Measurements from ENCODE around the gene RAD51B.
A peak's percentile ranks its signal among the peaks of the same experiment; 100 is the strongest.

The RAD51B gene

GRCh38 chr14:68682166-68683103 lies 862.9 kb downstream of the RAD51B start:
- no peak for TF ChIP-seq CTCF (IDR thresholded peaks at IDR 0.05; ENCODE audit: low read depth, low read length, missing control alignments)
- Histone ChIP-seq H3K36me3 (replicated peaks) (no peaks in the 10 kb centered on the region), H3K27ac (peak overlapping the region; percentile 93), H3K27me3 (replicated peaks) (no peaks in the 10 kb centered on the region), H3K4me3 (ENCODE audit: low read depth, low read length) (no peak overlapping the region)
- peak; percentile 93 for DNase-seq
- in situ Hi-C loops (cut with HindIII; ENCODE audit: low pct_ligation_motif_present, low sequenced_read_pairs): no loop called here

- Histone ChIP-seq H3K36me3 (replicated peaks) (no peaks in the 10 kb centered on the region), H3K4me3 (ENCODE audit: low read depth, low read length) (no peak overlapping the region), H3K27ac (peak overlapping the region; percentile 93), H3K27me3 (replicated peaks) (no peaks in the 10 kb centered on the region)
- peak; percentile 63 for DNase-seq
- in situ Hi-C loops (cut with HindIII; ENCODE audit: low pct_ligation_motif_present, low sequenced_read_pairs): no loop called here
- TF ChIP-seq CTCF (IDR thresholded peaks at IDR 0.05; ENCODE audit: low read depth, low read length, missing control alignments): no peak
Measured at GRCh38 chr14:68683326-68683725, 863.7 kb downstream of the RAD51B start.

- no peak for TF ChIP-seq CTCF (IDR thresholded peaks at IDR 0.05; ENCODE audit: low read depth, low read length, missing control alignments)
- Histone ChIP-seq H3K4me3 (ENCODE audit: low read depth, low read length) (no peak overlapping the region), H3K27me3 (replicated peaks) (no peaks in the 10 kb centered on the region), H3K27ac (no peak overlapping the region), H3K36me3 (replicated peaks) (no peaks in the 10 kb centered on the region)
- in situ Hi-C loops (cut with HindIII; ENCODE audit: low pct_ligation_motif_present, low sequenced_read_pairs): no loop called here
- DNase-seq: no peak
Measured at GRCh38 chr14:68684466-68685418, 865.2 kb downstream of the RAD51B start.

- in situ Hi-C loops (cut with HindIII; ENCODE audit: low pct_ligation_motif_present, low sequenced_read_pairs): no loop called here
- Histone ChIP-seq H3K36me3 (replicated peaks) (no peaks in the 10 kb centered on the region), H3K4me3 (ENCODE audit: low read depth, low read length) (no peak overlapping the region), H3K27me3 (replicated peaks) (no peaks in the 10 kb centered on the region), H3K27ac (no peak overlapping the region)
- DNase-seq: peak; percentile 63
- TF ChIP-seq CTCF (IDR thresholded peaks at IDR 0.05; ENCODE audit: low read depth, low read length, missing control alignments): no peak
Measured at GRCh38 chr14:68685419-68686204, 866.0 kb downstream of the RAD51B start.

- no peaks in the 10 kb centered on the region for H3K27me3 ChIP-seq (replicated peaks)
- no peak overlapping the region for H3K4me3 ChIP-seq (ENCODE audit: low read depth, low read length)
- no peak for TF ChIP-seq CTCF (IDR thresholded peaks at IDR 0.05; ENCODE audit: low read depth, low read length, missing control alignments)
- no peak for DNase-seq
- no peak overlapping the region for H3K27ac ChIP-seq
- no peaks in the 10 kb centered on the region for H3K36me3 ChIP-seq (replicated peaks)
- in situ Hi-C loops (cut with HindIII; ENCODE audit: low pct_ligation_motif_present, low sequenced_read_pairs): no loop called here
Measured at GRCh38 chr14:68686205-68686465, 866.6 kb downstream of the RAD51B start.
